ENCODE measurements around the gene CGA. TPM values are rescaled to one million over a fixed set of nuclear protein-coding genes. Genes with fewer than 3 reads are reported as not detected.

The CGA gene
- polyA plus RNA-seq, 1 donor: 0.54 TPM

DNA sequence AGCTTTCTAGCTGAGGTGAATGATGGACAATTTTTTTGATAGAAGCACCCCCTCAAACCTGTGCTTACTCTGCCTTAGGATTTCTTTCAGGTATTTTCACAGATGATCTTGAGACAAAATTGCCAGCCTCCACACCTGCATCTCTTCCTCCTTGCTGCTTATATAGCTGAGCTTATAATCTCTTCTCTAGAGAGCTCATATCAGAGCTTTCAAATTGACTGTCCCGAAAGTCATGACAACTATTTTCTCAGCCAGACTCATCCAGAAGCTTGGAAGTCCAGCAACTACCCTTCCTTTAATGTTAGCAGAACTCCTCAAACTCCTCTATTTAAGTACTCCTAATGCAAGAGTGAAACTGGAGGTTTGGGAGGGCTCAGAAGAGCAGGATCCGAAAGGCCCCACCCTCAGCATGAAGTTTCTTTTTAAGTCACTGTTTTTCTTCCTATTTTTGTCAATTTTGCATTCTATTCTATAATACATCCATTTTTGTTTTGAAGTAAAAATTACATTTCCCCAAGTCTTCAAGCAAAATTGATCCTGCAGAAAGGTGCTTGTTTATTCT, 12.7 kb downstream of the CGA start:
- DNase-seq: no peak

- DNase-seq: peak; percentile 39
Observed at GRCh38 chr6:87078983-87079616, 15.8 kb downstream of the CGA start.

DNA sequence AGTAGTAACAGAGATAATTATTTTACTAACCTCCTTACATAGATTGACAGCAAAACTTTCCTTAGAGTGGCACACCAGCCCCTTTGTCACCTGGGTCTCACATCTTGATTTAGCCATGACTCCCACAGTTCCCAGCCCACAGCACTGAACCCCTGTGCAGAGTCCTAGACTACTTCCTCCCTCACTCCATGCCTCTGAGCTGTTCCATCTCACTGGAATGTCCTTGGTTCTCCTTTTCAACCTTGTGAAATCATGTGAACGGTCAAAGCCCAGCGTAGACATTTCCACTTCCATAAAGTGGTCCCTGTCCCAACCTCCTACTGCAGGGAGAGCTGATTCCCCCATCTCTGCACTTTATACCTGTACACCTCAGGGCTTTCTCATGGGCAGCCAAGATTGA, 19.7 kb downstream of the CGA start:
- no peak for DNase-seq

GRCh38 chr6:87074101-87074621, 20.7 kb downstream of the CGA start:
- no peak for DNase-seq

DNA sequence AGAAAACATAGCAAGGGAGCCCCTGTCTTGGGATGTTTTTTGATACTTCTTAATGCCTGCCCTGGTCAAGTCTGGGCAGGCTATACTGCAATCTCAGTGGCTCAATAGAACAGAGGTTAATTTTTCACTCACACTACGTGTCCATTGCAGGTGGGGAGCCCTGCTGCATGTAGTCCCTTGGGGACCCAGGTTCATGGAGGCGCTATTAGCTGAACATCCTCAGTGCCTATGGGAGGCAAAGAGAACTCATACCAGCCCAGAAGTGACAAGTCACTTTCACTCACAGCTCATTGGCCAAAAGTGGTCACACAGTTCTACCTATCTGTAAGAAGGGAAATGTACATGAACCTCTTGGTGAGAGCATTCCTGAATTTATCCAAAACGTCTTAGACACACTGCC, 23.2 kb downstream of the CGA start:
- no peak for DNase-seq

- DNase-seq: no peak
Observed at GRCh38 chr6:87070741-87071140, 24.2 kb downstream of the CGA start.

DNA sequence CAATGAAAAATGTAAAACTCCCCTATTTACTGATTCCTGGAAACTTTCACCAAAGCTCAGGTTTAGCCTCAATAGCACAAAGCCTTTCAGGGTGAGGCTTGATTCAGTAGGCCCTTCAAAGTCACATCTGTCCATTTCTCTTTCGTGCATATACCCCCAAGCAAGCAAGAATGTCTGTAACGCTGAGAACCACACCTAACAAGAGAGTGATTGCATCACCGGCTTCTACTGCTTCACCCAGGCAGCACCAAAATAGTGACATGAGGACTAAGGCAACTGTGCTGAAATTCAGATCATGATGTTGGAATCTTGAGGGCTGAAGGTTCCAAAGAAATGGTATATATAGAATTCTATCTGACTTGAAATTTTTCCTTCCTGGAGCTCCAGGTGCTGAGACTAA, 26.1 kb downstream of the CGA start:
- DNase-seq: no peak

- DNase-seq: peak; percentile 43
Observed at GRCh38 chr6:87066449-87067333, 28.2 kb downstream of the CGA start.

DNA sequence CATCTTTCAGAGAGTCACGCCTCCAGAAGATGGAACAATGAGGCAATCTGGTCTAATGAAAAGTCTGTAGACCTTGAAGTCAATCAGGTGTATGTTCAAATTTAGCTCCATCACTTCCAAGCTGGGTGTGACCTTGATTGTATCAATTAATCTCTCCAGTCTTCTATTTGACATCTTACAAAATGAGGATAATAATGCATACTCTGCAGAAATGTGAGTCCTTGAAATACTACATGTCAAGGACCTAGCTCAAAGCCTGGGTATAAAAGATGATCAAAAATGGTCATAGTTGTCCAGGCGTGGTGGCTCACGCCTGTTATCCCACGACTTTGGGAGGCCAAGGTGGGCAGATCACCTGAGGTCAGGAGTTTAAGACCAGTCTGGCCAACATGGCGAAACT, 29.8 kb downstream of the CGA start:
- DNase-seq: no peak

DNA sequence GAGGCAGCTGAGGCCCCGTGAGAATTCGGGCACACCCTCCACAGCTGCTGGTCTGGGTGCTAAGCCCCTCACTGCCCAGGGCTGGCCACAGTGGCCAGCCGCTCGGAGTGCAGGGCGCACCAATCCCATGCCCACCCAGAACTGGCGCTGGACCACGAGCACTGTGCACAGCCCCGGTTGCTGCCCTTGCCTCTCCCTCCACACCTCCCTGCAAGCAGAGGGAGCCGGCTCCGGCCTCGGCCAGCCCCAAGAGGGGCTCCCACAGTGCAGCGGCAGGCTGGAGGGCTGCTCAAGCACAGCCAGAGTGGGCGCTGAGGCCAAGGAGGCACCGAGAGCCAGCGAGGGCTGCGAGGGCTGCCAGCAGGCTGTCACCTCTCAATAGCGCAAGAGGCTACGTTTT, 35.0 kb downstream of the CGA start:
- no peak for DNase-seq

DNA sequence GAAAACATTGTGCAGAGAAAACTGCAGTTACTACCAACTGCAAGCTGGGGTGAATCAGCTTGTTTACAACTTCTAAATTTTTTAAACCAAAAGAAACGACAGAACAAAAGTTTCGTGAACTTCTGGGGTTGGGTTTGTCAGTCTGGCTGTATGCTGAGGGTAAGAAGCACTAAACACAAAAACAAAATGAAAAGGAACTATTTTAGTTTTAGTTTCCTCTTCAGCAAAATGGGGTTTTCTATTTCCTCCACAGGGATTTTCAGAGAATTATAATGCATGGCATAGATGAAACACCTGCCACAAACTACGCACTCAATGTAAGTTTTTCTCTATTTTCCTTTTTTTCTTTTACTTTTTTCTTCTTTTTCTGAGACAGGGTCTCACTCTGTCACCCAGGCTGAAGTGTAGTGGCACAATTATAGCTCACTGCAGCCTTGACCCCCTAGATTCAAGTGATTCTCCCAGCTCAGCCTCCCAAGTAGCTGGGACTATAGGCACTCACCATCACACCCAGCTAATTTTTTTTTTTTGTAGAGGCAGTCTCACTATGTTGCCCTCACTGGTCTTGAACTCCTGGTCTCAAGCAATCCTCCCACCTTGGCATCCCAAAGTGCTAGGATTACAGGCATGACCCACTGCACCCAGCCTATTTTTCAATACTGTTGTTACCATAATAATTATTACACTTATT, 40.6 kb downstream of the CGA start:
- no peak for DNase-seq

- DNase-seq: no peak
Observed at GRCh38 chr6:87053312-87053711, 41.6 kb downstream of the CGA start.

DNA sequence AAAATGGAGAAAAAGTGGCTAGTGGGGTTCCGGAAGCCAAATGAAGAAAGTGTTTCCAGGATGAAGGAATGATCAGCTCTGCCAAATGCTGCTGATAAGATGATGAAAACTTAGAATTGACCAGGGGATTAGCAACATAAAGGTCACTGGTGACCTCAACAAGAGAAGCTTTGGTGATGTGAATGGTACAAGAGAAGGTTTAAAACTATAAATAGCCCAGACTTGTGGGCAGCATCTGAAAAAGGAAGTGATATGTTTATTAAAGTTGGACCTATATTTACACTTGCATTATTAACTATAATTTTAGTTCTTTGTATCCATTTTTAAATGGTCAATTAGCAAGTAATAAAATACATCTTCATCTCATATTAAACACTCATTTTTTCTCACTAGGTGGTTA, 45.1 kb downstream of the CGA start:
- no peak for DNase-seq

- no peak for DNase-seq
Observed at GRCh38 chr6:87045521-87046075, 49.3 kb downstream of the CGA start.

GRCh38 chr6:87040729-87041128, 54.2 kb downstream of the CGA start:
- DNase-seq: no peak

Other genes starting within 250 kb of the CGA start
- not detected for gene HTR1E, start 157.6 kb downstream of the CGA start, polyA plus RNA-seq (ENCODE audit: insufficient read length)
- gene ZNF292, start 60.5 kb upstream of the CGA start, polyA plus RNA-seq (ENCODE audit: insufficient read length): 16.9 TPM
- gene SMIM8, start 227.5 kb upstream of the CGA start, polyA plus RNA-seq (ENCODE audit: insufficient read length): 10.7 TPM
- not detected for gene GJB7, start 234.2 kb upstream of the CGA start, polyA plus RNA-seq (ENCODE audit: insufficient read length)
- gene C6orf163, start 249.7 kb upstream of the CGA start, polyA plus RNA-seq (ENCODE audit: insufficient read length): 2.0 TPM

All from hindlimb muscle (tissue), 1 donor.